Kidney epithelial cell (primary cell): Measurements from ENCODE around the gene NEDD1. TPM values are rescaled to one million over a fixed set of nuclear protein-coding genes. Genes with fewer than 3 reads are reported as not detected.

ENCODE experiments used
- DNase-seq: peaks from one replicate; pipeline ENCODE4 v3.0.0-alpha.2; 2010; ENCODE audit warnings: low read depth
- H3K27me3 ChIP-seq: 2 replicates; pipeline ENCODE4 v1.6.0; 2011; ENCODE audit warnings: low read length; ENCODE audit not compliant: control insufficient read depth, insufficient read depth
- H3K36me3 ChIP-seq: 2 replicates; pipeline ENCODE4 v1.5.1; 2011; ENCODE audit warnings: low read length; ENCODE audit not compliant: control insufficient read depth, insufficient read depth
- H3K4me3 ChIP-seq: 2 replicates; pipeline ENCODE4 v1.5.1; 2011; ENCODE audit warnings: low read depth, mild to moderate bottlenecking, control low read depth, low read length
- CTCF ChIP-seq: IDR thresholded peaks from 2 replicates; pipeline ENCODE4 v1.5.1; 2011; ENCODE audit warnings: mild to moderate bottlenecking, moderate library complexity, low read length, control low read depth, inconsistent platforms; ENCODE audit not compliant: insufficient read depth, poor library complexity, severe bottlenecking
- total RNA-seq: library from RNA; depleted of rRNA; stranded (reverse); fragments of >200 nt; gene quantifications from 2 replicates; pipeline ENCODE4 v1.2.3, GENCODE V29; 2015

Gene NEDD1
- total RNA-seq, 1 donor from 2014 or later: 47.7 TPM

- no peak for DNase-seq
- Histone ChIP-seq H3K36me3 (no peaks in the 10 kb centered on the region), H3K4me3 (no peak overlapping the region), H3K27me3 (no peaks in the 10 kb centered on the region)
- TF ChIP-seq CTCF: no peak
Measured at GRCh38 chr12:96948782-96949181, 41.7 kb downstream of the NEDD1 start.

GRCh38 chr12:96979532-96979931 is 72.5 kb downstream of the NEDD1 start:
- no peak for TF ChIP-seq CTCF
- Histone ChIP-seq H3K36me3 (no peaks in the 10 kb centered on the region), H3K4me3 (no peak overlapping the region), H3K27me3 (no peaks in the 10 kb centered on the region)
- DNase-seq: no peak

- peak; percentile 73 for DNase-seq
- Histone ChIP-seq H3K27me3 (peaks cover 4% of the 10 kb centered on the region), H3K36me3 (no peaks in the 10 kb centered on the region), H3K4me3 (no peak overlapping the region)
- no peak for TF ChIP-seq CTCF
Measured at GRCh38 chr12:96980991-96981414, 73.9 kb downstream of the NEDD1 start.

GRCh38 chr12:96981911-96982310 is 74.9 kb downstream of the NEDD1 start:
- no peak for TF ChIP-seq CTCF

GRCh38 chr12:96982671-96983070 is 75.6 kb downstream of the NEDD1 start:
- H3K36me3 ChIP-seq: no peaks in the 10 kb centered on the region
- DNase-seq: no peak
- H3K27me3 ChIP-seq: peaks cover 4% of the 10 kb centered on the region
- no peak for TF ChIP-seq CTCF
- H3K4me3 ChIP-seq: no peak overlapping the region

More at GRCh38 chr12:96981911-96982310, 74.9 kb downstream of the NEDD1 start:
- Histone ChIP-seq H3K36me3 (no peaks in the 10 kb centered on the region), H3K27me3 (peaks cover 4% of the 10 kb centered on the region), H3K4me3 (no peak overlapping the region)
- no peak for DNase-seq
